ENCODE results near the gene EIF4G3. TPM values are rescaled to one million over a fixed set of nuclear protein-coding genes. Genes with fewer than 3 reads are reported as not detected.
"Not testable (repeated sequence)": the region's sequence is repeated elsewhere in the genome, so short reads cannot be mapped to it uniquely, and the experiment has no call there.

EIF4G3 gene
- total and polyA plus RNA-seq, 2 donors (not counting 1 experiment from before 2014, with no cell fraction given), result 53.5 to 67.0 TPM

DNA sequence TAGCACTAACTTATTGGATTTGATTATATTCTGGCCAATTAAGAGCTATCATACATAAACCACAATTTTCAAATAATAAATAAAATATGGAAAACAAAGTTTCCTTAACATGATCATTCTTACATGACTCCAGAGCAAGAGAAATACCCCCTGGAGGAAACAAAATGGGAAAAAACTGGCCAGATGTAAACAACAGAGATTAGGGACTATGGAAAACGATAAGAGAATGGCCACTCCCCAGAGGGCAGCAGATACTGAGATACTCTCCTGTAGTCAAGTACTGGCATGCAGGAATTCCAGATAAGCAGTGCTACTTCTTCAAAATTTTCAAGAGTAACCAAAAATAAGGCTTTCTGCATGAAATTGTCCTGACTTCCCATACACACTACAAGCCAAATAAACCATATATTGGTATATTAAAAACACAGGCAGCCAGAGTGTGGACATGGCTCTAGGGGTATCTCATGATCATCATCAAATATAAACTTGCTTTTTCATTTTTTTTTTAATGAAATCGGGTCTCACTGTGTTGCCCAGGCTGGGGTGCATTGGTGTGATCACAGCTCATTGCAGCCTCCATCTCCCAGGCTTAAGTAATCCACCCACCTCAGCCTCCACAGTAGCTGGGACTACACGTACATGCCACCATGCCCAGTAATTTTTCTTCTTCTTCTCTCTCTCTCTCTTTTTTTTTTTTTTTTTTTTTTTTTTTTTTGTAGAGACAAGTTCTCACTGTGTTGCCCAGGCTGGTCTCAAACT is 118.5 kb downstream of the EIF4G3 start:
- no peaks in the 10 kb centered on the region for H3K9me3 ChIP-seq (ENCODE audit: control insufficient read depth, insufficient read depth, low read depth, low read length)
- H2AFZ ChIP-seq (ENCODE audit: low read length), result no peak overlapping the region
- no peaks in the 10 kb centered on the region for H4K20me1 ChIP-seq (ENCODE audit: control insufficient read depth, extremely low read depth, insufficient read depth, low read length)
- no peak overlapping the region for H3K4me2 ChIP-seq (ENCODE audit: extremely low read depth, insufficient read depth, low read length)
- no peaks in the 10 kb centered on the region for H3K27me3 ChIP-seq (ENCODE audit: control insufficient read depth, insufficient read depth, low read length)
- H3K4me3 ChIP-seq (replicated peaks in 1 of 4; ENCODE audit: control extremely low read depth in 1 of 4, insufficient read depth in 1 of 4, low read depth in 3 of 4, low read length in 4 of 4), result no peak overlapping the region
- H3K79me2 ChIP-seq (ENCODE audit: control insufficient read depth, insufficient read depth, low read length), result peaks cover 1% of the 10 kb centered on the region
- no peak for DNase-seq (ENCODE audit: low read depth in 2 of 2)
- H3K27ac ChIP-seq (ENCODE audit: insufficient read depth, low read length), result no peak overlapping the region
- H3K9ac ChIP-seq (ENCODE audit: insufficient read depth, low read length), result no peak overlapping the region
- TF ChIP-seq, protein P1, sequence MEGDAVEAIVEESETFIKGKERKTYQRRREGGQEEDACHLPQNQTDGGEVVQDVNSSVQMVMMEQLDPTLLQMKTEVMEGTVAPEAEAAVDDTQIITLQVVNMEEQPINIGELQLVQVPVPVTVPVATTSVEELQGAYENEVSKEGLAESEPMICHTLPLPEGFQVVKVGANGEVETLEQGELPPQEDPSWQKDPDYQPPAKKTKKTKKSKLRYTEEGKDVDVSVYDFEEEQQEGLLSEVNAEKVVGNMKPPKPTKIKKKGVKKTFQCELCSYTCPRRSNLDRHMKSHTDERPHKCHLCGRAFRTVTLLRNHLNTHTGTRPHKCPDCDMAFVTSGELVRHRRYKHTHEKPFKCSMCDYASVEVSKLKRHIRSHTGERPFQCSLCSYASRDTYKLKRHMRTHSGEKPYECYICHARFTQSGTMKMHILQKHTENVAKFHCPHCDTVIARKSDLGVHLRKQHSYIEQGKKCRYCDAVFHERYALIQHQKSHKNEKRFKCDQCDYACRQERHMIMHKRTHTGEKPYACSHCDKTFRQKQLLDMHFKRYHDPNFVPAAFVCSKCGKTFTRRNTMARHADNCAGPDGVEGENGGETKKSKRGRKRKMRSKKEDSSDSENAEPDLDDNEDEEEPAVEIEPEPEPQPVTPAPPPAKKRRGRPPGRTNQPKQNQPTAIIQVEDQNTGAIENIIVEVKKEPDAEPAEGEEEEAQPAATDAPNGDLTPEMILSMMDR (conservative IDR thresholded peaks at IDR 0.05 in 1 of 2, IDR thresholded peaks at IDR 0.05 in 1 of 2; ENCODE audit: low read depth in 1 of 2, low read length in 2 of 2), result no peak
- no peak for TF ChIP-seq EZH2 (IDR thresholded peaks at IDR 0.05; ENCODE audit: low read length, missing control alignments)
- no peaks in the 10 kb centered on the region for H3K36me3 ChIP-seq (ENCODE audit: control insufficient read depth, insufficient read depth, low read length)
- H3K4me1 ChIP-seq (ENCODE audit: control insufficient read depth, extremely low read depth, insufficient read depth, low read length), result no peaks in the 10 kb centered on the region

DNA sequence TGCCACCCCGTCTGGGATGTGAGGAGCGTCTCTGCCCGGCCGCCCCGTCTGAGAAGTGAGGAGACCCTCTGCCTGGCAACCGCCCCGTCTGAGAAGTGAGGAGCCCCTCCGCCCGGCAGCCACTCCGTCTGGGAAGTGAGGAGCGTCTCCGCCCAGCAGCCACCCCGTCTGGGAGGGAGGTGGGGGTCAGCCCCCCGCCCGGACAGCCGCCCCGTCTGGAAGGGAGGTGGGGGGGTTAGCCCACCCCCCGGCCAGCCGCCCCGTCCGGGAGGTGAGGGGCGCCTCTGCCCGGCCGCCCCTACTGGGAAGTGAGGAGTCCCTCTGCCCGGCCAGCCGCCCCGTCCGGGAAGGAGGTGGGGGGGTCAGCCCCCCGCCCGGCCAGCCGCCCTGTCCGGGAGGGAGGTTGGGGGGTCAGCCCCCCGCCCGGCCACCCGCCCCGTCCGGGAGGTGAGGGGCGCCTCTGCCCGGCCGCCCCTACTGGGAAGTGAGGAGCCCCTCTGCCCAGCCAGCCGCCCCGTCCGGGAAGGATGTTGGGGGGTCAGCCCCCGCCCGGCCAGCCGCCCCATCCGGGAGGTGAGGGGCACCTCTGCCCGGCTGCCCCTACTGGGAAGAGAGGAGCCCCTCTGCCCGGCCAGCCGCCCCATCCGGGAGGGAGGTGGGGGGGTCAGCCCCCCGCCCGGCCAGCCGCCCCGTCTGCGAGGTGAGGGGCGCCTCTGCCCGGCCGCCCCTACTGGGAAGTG is 123.3 kb downstream of the EIF4G3 start:
- H3K27ac ChIP-seq (ENCODE audit: insufficient read depth, low read length); H3K9ac ChIP-seq (ENCODE audit: insufficient read depth, low read length); H3K4me1 ChIP-seq (ENCODE audit: control insufficient read depth, extremely low read depth, insufficient read depth, low read length); H3K79me2 ChIP-seq (ENCODE audit: control insufficient read depth, insufficient read depth, low read length); H2AFZ ChIP-seq (ENCODE audit: low read length); H3K4me2 ChIP-seq (ENCODE audit: extremely low read depth, insufficient read depth, low read length); H3K4me3 ChIP-seq (replicated peaks in 1 of 4; ENCODE audit: control extremely low read depth in 1 of 4, insufficient read depth in 1 of 4, low read depth in 3 of 4, low read length in 4 of 4); H4K20me1 ChIP-seq (ENCODE audit: control insufficient read depth, extremely low read depth, insufficient read depth, low read length); H3K27me3 ChIP-seq (ENCODE audit: control insufficient read depth, insufficient read depth, low read length); H3K36me3 ChIP-seq (ENCODE audit: control insufficient read depth, insufficient read depth, low read length); H3K9me3 ChIP-seq (ENCODE audit: control insufficient read depth, insufficient read depth, low read depth, low read length); DNase-seq (ENCODE audit: low read depth in 2 of 2): not testable (repeated sequence)

GRCh38 chr1:21052034-21052433 is 124.7 kb downstream of the EIF4G3 start:
- no peaks in the 10 kb centered on the region for H3K36me3 ChIP-seq (ENCODE audit: control insufficient read depth, insufficient read depth, low read length)
- H3K9me3 ChIP-seq (ENCODE audit: control insufficient read depth, insufficient read depth, low read depth, low read length), result no peaks in the 10 kb centered on the region
- no peak overlapping the region for H3K4me3 ChIP-seq (replicated peaks in 1 of 4; ENCODE audit: control extremely low read depth in 1 of 4, insufficient read depth in 1 of 4, low read depth in 3 of 4, low read length in 4 of 4)
- no peak overlapping the region for H3K9ac ChIP-seq (ENCODE audit: insufficient read depth, low read length)
- no peaks in the 10 kb centered on the region for H3K27me3 ChIP-seq (ENCODE audit: control insufficient read depth, insufficient read depth, low read length)
- no peak overlapping the region for H3K27ac ChIP-seq (ENCODE audit: insufficient read depth, low read length)
- H3K4me1 ChIP-seq (ENCODE audit: control insufficient read depth, extremely low read depth, insufficient read depth, low read length), result peaks cover 6% of the 10 kb centered on the region
- H3K79me2 ChIP-seq (ENCODE audit: control insufficient read depth, insufficient read depth, low read length), result no peaks in the 10 kb centered on the region
- no peak for DNase-seq (ENCODE audit: low read depth in 2 of 2)
- no peak overlapping the region for H3K4me2 ChIP-seq (ENCODE audit: extremely low read depth, insufficient read depth, low read length)
- TF ChIP-seq, protein P1 (conservative IDR thresholded peaks at IDR 0.05 in 1 of 2, IDR thresholded peaks at IDR 0.05 in 1 of 2; ENCODE audit: low read depth in 1 of 2, low read length in 2 of 2), result no peak
- no peak for TF ChIP-seq EZH2 (IDR thresholded peaks at IDR 0.05; ENCODE audit: low read length, missing control alignments)
- no peaks in the 10 kb centered on the region for H4K20me1 ChIP-seq (ENCODE audit: control insufficient read depth, extremely low read depth, insufficient read depth, low read length)
- H2AFZ ChIP-seq (ENCODE audit: low read length), result no peak overlapping the region
